Measurements from ENCODE around the gene CWC27.

GRCh38 chr5:65012301-65012892 is 243.7 kb downstream of the CWC27 start:
- TF ChIP-seq CTCF (conservative IDR thresholded peaks at IDR 0.05; ENCODE audit: low read length), result no peak
- TF ChIP-seq EZH2phosphoT487 (IDR thresholded peaks at IDR 0.05; ENCODE audit: borderline replicate concordance), result no peak
